Coronary artery (tissue), 2 donors: ENCODE measurements around the gene HSPG2.

Source experiments
- DNase-seq: peaks from one replicate; pipeline ENCODE4 v3.0.0-alpha.2; 2017; ENCODE audit warnings: low spot score
- H3K27ac ChIP-seq, 2 donors: fragments of 200-600 bp; sonication (generic); one replicate each; pipeline ENCODE4 v1.5.1; 2016 to 2019
- H3K4me3 ChIP-seq: fragments of 200-600 bp; sonication (generic); 2 replicates; pipeline ENCODE4 v1.5.1; 2016; ENCODE audit warnings: mild to moderate bottlenecking, moderate library complexity
- TF ChIP-seq, protein P1 (sequence below): fragments of 200-600 bp; sonication (generic); IDR thresholded peaks from one replicate; pipeline ENCODE4 v1.5.1; 2019; ENCODE audit warnings: antibody characterized with exemption

The HSPG2 gene

DNA sequence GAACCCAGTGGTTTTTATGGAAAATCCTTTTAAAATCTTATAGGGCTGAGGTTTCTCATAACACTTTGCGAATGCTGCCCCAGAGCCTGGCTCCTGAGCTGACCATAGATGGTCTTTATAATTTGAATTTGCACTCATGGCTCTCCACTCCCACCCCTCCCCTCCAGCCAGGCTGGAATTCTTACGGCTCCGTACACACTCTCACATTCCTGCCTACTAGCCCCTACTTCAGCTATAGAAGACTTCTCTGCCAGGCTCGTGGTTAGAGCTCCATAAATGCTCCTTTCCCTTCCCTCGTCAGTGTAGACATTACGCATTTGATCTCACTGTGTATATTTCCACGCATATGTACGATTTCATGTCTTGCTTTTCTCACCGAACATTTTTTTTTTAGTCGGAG lies 5.4 kb upstream of the HSPG2 start:
- DNase-seq, result no peak
- Histone ChIP-seq H3K27ac (peak overlapping the region; percentile 66 to 99), H3K4me3 (no peak overlapping the region)
- TF ChIP-seq, protein P1, sequence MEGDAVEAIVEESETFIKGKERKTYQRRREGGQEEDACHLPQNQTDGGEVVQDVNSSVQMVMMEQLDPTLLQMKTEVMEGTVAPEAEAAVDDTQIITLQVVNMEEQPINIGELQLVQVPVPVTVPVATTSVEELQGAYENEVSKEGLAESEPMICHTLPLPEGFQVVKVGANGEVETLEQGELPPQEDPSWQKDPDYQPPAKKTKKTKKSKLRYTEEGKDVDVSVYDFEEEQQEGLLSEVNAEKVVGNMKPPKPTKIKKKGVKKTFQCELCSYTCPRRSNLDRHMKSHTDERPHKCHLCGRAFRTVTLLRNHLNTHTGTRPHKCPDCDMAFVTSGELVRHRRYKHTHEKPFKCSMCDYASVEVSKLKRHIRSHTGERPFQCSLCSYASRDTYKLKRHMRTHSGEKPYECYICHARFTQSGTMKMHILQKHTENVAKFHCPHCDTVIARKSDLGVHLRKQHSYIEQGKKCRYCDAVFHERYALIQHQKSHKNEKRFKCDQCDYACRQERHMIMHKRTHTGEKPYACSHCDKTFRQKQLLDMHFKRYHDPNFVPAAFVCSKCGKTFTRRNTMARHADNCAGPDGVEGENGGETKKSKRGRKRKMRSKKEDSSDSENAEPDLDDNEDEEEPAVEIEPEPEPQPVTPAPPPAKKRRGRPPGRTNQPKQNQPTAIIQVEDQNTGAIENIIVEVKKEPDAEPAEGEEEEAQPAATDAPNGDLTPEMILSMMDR, result no peak

DNA sequence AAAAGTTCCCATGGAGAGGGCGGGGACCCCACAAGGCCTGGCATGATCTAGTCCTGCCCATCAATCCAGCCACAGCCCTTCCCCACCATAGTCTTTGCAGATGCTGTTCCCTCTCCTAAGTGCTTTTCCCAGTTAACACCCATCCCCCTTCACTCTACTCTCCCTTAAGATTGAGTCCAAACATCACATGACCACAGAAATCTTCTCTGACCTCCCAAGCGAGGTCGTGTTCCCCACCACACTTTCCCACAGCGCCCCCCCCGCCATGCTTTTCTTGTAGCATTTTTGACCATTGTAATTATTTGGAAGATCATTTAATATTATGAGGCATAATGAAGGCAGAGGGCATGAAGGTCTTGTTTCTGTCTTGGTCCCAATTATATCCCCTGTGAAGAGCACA lies 4.3 kb upstream of the HSPG2 start:
- no peak overlapping the region for H3K4me3 ChIP-seq
- DNase-seq, result no peak

DNA sequence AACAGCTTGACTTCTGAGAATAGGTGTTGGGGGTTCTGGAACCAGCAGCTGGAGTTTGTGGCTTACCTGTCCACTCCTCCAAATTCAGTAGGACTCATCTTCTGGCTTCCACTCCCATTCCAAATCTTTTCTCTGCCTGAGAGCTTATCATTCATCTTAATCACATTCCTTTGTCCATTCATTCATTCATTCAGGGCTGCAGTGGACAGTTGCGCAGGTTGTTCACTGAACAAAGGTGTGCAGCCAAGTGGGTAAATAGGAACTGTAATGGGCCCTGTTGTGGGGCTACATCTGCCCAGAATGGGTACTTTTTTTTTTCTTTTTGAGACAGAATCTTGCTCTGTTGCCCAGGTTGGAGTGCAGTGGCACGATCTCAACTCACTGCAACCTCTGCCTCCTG lies 3.4 kb upstream of the HSPG2 start:
- H3K4me3 ChIP-seq, result no peak overlapping the region
- TF ChIP-seq, protein P1, result no peak
- DNase-seq, result no peak
- H3K27ac ChIP-seq, result peak overlapping the region; percentile 85 to 99

More for the DNA sequence above, 4.3 kb upstream of the HSPG2 start:
- TF ChIP-seq, protein P1, result no peak
- peak overlapping the region; percentile 66 to 99 for H3K27ac ChIP-seq

DNA sequence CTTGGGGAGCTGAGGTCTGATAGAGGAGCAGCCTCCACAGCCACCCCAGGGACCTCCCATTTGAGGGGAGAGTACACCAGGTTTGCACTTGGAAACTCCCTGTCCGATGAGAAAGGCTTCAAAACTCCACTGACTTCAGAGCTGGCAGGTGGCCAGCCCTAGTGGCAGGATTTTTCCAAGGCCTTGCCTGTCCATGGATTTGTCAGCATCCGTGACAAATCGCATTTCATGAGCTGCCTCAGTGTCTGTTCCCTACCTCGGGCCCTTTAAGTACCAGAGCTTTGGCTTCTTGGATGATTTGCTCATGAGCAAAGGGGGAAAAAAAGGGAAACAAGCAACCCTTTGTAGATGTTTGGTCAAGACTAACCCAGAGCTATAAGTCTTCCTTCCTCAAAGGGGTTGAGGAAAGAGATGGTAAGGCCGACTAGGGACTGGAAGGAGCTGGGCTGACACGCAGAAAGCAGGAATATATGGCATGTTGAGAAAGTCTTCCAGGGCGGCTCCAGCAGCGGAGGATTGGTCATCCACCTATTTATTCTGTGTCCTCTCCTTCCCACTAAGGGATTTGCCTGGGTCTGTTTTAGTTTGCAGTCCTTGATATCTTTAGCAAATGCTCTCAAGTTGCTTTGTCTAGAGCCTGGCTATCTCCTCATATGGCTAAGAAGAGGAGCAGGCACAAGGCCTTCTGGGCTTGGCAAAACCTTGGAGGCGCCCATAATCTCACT lies 2.7 kb upstream of the HSPG2 start:
- peak overlapping the region; percentile 85 to 99 for H3K27ac ChIP-seq
- TF ChIP-seq, protein P1, result peak; percentile 24
- no peak overlapping the region for H3K4me3 ChIP-seq
- peak; percentile 97 for DNase-seq

DNA sequence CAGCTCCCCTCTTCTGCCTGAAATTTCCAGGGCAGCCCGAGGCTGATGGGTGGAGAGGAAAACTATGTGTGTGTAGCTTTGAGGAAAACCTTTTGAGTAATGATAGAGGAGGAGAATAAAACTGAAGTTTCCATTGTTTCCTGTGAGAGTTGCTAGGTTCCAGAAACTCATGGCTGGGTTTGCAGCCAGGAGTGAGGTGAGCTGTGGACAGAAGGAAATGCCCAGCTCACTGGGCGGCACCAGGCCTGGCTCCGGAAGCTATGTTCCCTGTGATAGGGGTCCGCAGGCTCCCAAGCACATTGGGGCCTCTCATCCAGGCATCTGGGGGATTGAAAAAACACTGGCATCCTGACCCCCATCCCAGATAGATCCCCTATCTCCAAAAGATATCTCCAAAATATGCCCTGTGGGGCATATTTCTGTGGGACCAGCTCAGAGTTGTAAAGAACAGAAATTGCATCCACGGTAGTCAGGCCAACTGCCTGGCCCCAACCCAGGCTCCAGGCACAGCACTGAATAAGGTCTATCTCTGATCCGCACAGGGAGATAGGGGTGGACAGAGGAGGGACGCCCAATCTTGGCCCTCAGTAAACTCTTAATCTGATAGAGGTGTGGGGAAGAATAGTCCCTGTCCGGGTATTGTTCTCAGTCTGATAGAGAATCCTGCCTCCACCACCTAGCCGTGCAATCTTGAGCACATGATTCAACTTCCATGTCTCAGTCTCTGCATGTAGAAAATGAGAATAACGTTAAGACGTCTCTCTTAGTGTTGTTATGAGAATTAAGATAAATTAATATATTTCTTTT lies 1.8 kb upstream of the HSPG2 start:
- DNase-seq, result no peak
- TF ChIP-seq, protein P1, result no peak
- peak overlapping the region; percentile 36 for H3K4me3 ChIP-seq
- H3K27ac ChIP-seq, result peak overlapping the region; percentile 85 to 99

DNA sequence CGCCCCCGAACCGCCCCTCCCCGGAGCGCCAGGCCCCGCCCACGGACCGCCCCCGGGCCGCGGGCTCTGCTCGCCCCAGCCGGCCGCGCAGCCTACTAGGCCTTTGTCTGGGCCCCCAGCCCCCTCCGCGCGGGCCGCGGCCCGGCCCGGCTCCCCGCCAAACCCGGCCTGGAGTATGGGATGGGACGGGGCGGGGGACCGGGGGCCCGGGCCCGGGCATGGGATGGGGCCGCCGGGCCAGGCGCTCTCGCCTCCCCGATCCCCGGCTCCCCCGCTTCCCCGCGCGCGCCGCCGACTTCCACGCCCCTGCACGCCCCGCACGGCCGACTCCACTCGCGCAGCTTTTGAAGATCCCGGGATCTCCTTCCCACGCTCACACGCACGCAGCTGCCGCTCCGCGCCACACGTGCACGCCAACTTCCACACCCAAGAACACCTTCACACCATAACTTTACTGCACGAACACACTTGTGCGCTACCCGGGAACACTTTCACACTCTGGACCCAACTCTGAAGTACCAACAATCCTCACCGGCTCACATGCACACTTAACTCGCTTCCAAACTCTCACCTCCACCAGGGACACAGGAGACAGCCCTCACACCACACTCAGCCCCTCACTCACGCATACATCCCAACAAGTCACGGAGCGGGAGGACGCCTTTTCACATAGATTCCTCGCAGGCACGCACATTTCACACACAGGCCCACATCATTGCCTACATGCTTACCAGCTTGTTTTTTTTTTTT lies 437 bp upstream of the HSPG2 start:
- TF ChIP-seq, protein P1, result no peak
- DNase-seq, result no peak

More for the DNA sequence above, 437 bp upstream of the HSPG2 start:
- H3K27ac ChIP-seq, result peak overlapping the region; percentile 85 to 99
- peak overlapping the region; percentile 74 for H3K4me3 ChIP-seq
